Panc1 (cell line): ENCODE results near the gene INO80. TPM values are rescaled to one million over a fixed set of nuclear protein-coding genes. Genes with fewer than 3 reads are reported as not detected.
"Not testable (repeated sequence)": the region's sequence is repeated elsewhere in the genome, so short reads cannot be mapped to it uniquely, and the experiment has no call there.

ENCODE experiments used
- ATAC-seq: fragments of 200-7000 bp; cut with Tn5 transposase; 2 replicates; pipeline ENCODE4 v1.9.1; 2020; ENCODE audit warnings: mild to moderate bottlenecking, moderate library complexity
- BruUV-seq: library from RNA; stranded (reverse); fragments of 400-500 nt; replicated peaks from 2 replicates; lab custom pipeline; 2021; lab: Mats Ljungman, UMichigan
- CTCF ChIA-PET: fragments of 300-600 bp; sonication (Branson Sonifier 250); formaldehyde crosslinking; loops from one replicate; lab custom pipeline; 2022; ENCODE audit warnings: antibody characterized with exemption; lab: Charles Lee
- POLR2A ChIA-PET: fragments of 300-600 bp; sonication (Branson Sonifier 250); formaldehyde crosslinking; loops from one replicate; lab custom pipeline; 2022; ENCODE audit warnings: antibody characterized with exemption; lab: Charles Lee
- DNase-seq: peaks from one replicate; pipeline ENCODE4 v3.0.0-alpha.2; 2010; ENCODE audit warnings: low read depth, low spot score
- H3K27ac ChIP-seq: 2 replicates; pipeline ENCODE4 v1.5.1; 2011; ENCODE audit warnings: mild to moderate bottlenecking, low read length, inconsistent platforms
- H3K27me3 ChIP-seq: fragments of 200-500 bp; sonication (Bioruptor generic); 2 replicates; pipeline ENCODE4 v1.6.0; 2014; ENCODE audit warnings: low read length, inconsistent platforms; ENCODE audit not compliant: control insufficient read depth, insufficient read depth
- H3K36me3 ChIP-seq: fragments of 200-500 bp; sonication (Bioruptor generic); 2 replicates; pipeline ENCODE4 v1.5.1; 2014; ENCODE audit warnings: inconsistent platforms, mild to moderate bottlenecking, low read length, moderate library complexity; ENCODE audit not compliant: control insufficient read depth, insufficient read depth
- H3K4me1 ChIP-seq: 2 replicates; pipeline ENCODE4 v1.5.1; 2011; ENCODE audit warnings: inconsistent platforms, mild to moderate bottlenecking, low read length, moderate library complexity; ENCODE audit not compliant: control insufficient read depth, insufficient read depth
- H3K4me3 ChIP-seq, 2 experiments: 2 replicates each; pipeline ENCODE4 v1.5.1; 2011 to 2012; ENCODE audit warnings: low read depth in 2 of 2, low read length in 2 of 2, mild to moderate bottlenecking in 2 of 2, inconsistent platforms in 1 of 2, moderate library complexity in 1 of 2
- H3K9me3 ChIP-seq: fragments of 200-500 bp; sonication (Bioruptor generic); 2 replicates; pipeline ENCODE4 v1.5.1; 2014; ENCODE audit warnings: low read depth, mild to moderate bottlenecking, inconsistent platforms, low read length, moderate library complexity; ENCODE audit not compliant: control insufficient read depth, insufficient read depth
- CTCF ChIP-seq: fragments of 450-650 bp; IDR thresholded peaks from 2 replicates; pipeline ENCODE4 v1.5.1; 2017; ENCODE audit warnings: mild to moderate bottlenecking
- POLR2AphosphoS5 ChIP-seq: IDR thresholded peaks from 2 replicates; pipeline ENCODE4 v1.6.1; 2012; ENCODE audit warnings: mild to moderate bottlenecking, low read depth, low read length, moderate library complexity
- SIN3A ChIP-seq: IDR thresholded peaks from 2 replicates; pipeline ENCODE4 v1.6.1; 2012; ENCODE audit warnings: low read depth, mild to moderate bottlenecking, low read length, moderate library complexity, borderline replicate concordance; ENCODE audit not compliant: insufficient read depth
- TCF7L2 ChIP-seq: IDR thresholded peaks from 2 replicates; pipeline ENCODE4 v1.6.1; 2011; ENCODE audit warnings: mild to moderate bottlenecking, low read depth, low read length, inconsistent platforms
- in situ Hi-C: cut with HindIII; loops from 2 replicates; pipeline ENCODE4 v1.10.0; 2016; ENCODE audit warnings: low sequenced_read_pairs, low pct_unique_long_range_greater_than_20kb
- intact Hi-C: fragments of 100-400 bp; cut with micrococcal nuclease; formaldehyde crosslinking; loops from one replicate; pipeline ENCODE4 v1.10.0; 2022; ENCODE audit not compliant: unreplicated experiment
- total RNA-seq: library from RNA; stranded (reverse); gene quantifications from one replicate; pipeline ENCODE4 v1.2.1, GENCODE V29; 2021; ENCODE audit not compliant: unreplicated experiment
- TF ChIP-seq, protein P1 (sequence below), 2 experiments: IDR thresholded peaks; 2 replicates each; pipeline ENCODE4 v1.6.1; 2011 to 2012; ENCODE audit warnings: low read depth in 2 of 2, control low read depth in 1 of 2, low read length in 1 of 2, mild to moderate bottlenecking in 1 of 2, moderate library complexity in 1 of 2; ENCODE audit not compliant: insufficient read depth in 1 of 2

The INO80 gene
- total RNA-seq, 1 experiment from 2014 or later, result 26.2 TPM

- ChIA-PET CTCF (no interaction called here), POLR2A (no interaction called here)
- TF ChIP-seq, protein P1, sequence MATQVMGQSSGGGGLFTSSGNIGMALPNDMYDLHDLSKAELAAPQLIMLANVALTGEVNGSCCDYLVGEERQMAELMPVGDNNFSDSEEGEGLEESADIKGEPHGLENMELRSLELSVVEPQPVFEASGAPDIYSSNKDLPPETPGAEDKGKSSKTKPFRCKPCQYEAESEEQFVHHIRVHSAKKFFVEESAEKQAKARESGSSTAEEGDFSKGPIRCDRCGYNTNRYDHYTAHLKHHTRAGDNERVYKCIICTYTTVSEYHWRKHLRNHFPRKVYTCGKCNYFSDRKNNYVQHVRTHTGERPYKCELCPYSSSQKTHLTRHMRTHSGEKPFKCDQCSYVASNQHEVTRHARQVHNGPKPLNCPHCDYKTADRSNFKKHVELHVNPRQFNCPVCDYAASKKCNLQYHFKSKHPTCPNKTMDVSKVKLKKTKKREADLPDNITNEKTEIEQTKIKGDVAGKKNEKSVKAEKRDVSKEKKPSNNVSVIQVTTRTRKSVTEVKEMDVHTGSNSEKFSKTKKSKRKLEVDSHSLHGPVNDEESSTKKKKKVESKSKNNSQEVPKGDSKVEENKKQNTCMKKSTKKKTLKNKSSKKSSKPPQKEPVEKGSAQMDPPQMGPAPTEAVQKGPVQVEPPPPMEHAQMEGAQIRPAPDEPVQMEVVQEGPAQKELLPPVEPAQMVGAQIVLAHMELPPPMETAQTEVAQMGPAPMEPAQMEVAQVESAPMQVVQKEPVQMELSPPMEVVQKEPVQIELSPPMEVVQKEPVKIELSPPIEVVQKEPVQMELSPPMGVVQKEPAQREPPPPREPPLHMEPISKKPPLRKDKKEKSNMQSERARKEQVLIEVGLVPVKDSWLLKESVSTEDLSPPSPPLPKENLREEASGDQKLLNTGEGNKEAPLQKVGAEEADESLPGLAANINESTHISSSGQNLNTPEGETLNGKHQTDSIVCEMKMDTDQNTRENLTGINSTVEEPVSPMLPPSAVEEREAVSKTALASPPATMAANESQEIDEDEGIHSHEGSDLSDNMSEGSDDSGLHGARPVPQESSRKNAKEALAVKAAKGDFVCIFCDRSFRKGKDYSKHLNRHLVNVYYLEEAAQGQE (IDR thresholded peaks at IDR 0.05; ENCODE audit: insufficient read depth in 1 of 2, low read depth in 2 of 2, low read length in 1 of 2), result no peak
- TF ChIP-seq CTCF, result no peak
- TF ChIP-seq POLR2AphosphoS5, result no peak
Measured at GRCh38 chr15:41133454-41133853, 17.4 kb upstream of the INO80 start.

DNA sequence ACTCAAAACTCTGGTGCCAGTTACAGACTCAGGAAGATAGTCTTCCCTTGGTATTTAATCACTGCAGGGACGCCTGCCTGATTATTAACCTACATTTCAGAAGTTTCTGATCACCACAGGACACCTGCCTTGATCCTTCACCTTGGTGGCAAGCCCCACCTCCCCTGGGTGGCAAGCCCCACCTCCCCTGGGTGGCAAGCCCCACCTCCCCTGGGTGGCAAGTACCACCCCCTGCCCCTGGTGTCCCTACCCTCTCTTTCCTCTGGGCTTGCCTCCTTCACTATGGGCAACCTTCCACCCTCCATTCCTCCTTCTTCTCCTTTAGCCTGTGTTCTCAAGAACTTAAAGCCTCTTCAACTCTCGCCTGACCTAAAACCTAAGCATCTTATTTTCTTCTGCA is 16.0 kb upstream of the INO80 start:
- H3K4me1 ChIP-seq, intact Hi-C loops, H3K36me3 ChIP-seq, H3K9me3 ChIP-seq, POLR2A ChIA-PET, BruUV-seq, CTCF ChIA-PET, DNase-seq, H3K27me3 ChIP-seq, ATAC-seq, in situ Hi-C loops, H3K4me3 ChIP-seq, H3K27ac ChIP-seq: not testable (repeated sequence)

More at GRCh38 chr15:41133454-41133853, 17.4 kb upstream of the INO80 start:
- H3K4me1 ChIP-seq, result no peaks in the 10 kb centered on the region
- in situ Hi-C loops (no loop called here), intact Hi-C loops (no loop called here)
- H3K27ac ChIP-seq, result no peak overlapping the region
- H3K4me3 ChIP-seq, result no peak overlapping the region
- ATAC-seq (no peak), DNase-seq (no peak)
- H3K27me3 ChIP-seq, result no peaks in the 10 kb centered on the region
- BruUV-seq, result no TSS peak
- no peaks in the 10 kb centered on the region for H3K9me3 ChIP-seq
- H3K36me3 ChIP-seq, result no peaks in the 10 kb centered on the region

DNA sequence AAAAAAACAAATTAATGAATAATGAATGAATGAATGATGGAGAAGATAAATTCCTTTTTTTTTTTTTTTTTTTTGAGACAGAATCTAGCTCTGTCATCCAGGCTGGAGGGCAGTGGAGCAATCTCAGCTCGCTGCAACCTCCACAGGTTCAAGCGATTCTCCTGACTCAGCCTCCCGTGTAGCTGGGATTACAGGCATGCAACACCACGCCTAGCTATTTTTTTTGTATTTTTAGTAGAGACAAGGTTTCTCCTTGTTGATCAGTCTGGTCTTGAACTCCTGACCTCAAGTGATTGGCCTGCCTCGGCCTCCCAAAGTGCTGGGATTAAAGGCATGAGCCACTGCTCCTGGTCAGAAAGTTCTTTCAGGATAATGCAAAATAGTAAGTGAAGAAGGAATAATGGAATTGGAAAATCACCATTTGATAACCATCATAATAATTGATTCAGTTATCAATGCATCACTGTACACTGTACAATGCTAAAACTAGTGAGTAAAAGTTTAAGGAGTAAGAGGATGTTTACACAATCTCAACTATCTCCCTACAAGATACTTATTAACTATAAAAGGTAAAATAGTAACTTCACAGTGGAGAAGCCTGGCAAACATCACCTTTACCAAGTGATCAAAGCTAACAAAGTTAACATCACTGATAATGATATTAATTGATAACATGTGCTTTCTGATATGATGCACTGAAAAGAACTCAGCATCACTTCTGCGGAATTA is 12.3 kb upstream of the INO80 start:
- POLR2A ChIA-PET, result no interaction called here
- Histone ChIP-seq H3K27ac (no peak overlapping the region), H3K4me3 (no peak overlapping the region), H3K4me1 (no peaks in the 10 kb centered on the region), H3K27me3 (no peaks in the 10 kb centered on the region), H3K9me3 (no peaks in the 10 kb centered on the region), H3K36me3 (no peaks in the 10 kb centered on the region)
- BruUV-seq, result no TSS peak
- CTCF ChIA-PET, result no interaction called here
- DNase-seq (no peak), ATAC-seq (no peak)
- intact Hi-C loops (no loop called here), in situ Hi-C loops (no loop called here)
- TF ChIP-seq CTCF (no peak), SIN3A (no peak), TCF7L2 (no peak), POLR2AphosphoS5 (no peak)
- TF ChIP-seq, protein P1 (IDR thresholded peaks at IDR 0.05; ENCODE audit: insufficient read depth in 1 of 2, low read depth in 2 of 2, low read length in 1 of 2), result no peak
